Neutrophil (primary cell): Measurements from ENCODE around the gene FAF1.

Experiments
- H3K27ac ChIP-seq: fragments of 200-600 bp; sonication (generic); 2 replicates; pipeline ENCODE4 v1.5.1; 2016; ENCODE audit warnings: mild to moderate bottlenecking, moderate library complexity
- H3K27me3 ChIP-seq: fragments of 200-600 bp; sonication (generic); 2 replicates; pipeline ENCODE4 v1.6.0; 2016; ENCODE audit warnings: mild to moderate bottlenecking
- H3K36me3 ChIP-seq: fragments of 200-600 bp; sonication (generic); 2 replicates; pipeline ENCODE4 v1.5.1; 2017
- H3K4me1 ChIP-seq, 2 experiments: fragments of 200-600 bp in 1 of 2; sonication (generic) in 1 of 2; 1 replicate in 1 of 2; 2 replicates in 1 of 2; pipeline versions ENCODE4 v1.5.1 to v1.6.1; 2013 to 2016; ENCODE audit warnings: low read depth in 1 of 2, low read length in 1 of 2, mild to moderate bottlenecking in 1 of 2, moderate library complexity in 1 of 2; ENCODE audit not compliant: control insufficient read depth in 1 of 2, insufficient read depth in 1 of 2
- H3K4me3 ChIP-seq, 2 experiments: fragments of 200-600 bp in 1 of 2; sonication (generic) in 1 of 2; 1 replicate in 1 of 2; 2 replicates in 1 of 2; pipeline ENCODE4 v1.5.1; 2013 to 2016; ENCODE audit warnings: low read depth in 1 of 2, low read length in 1 of 2, mild to moderate bottlenecking in 1 of 2, moderate library complexity in 1 of 2
- H3K9me3 ChIP-seq: fragments of 200-600 bp; sonication (generic); 2 replicates; pipeline ENCODE4 v1.5.1; 2016
- CTCF ChIP-seq: fragments of 200-600 bp; sonication (generic); IDR thresholded peaks from 2 replicates; pipeline ENCODE4 v1.5.1; 2016; ENCODE audit warnings: antibody characterized with exemption

Gene FAF1

GRCh38 chr1:50430010-50430405 lies 530.1 kb downstream of the FAF1 start:
- H3K36me3 ChIP-seq = no peaks in the 10 kb centered on the region
- H3K9me3 ChIP-seq = no peaks in the 10 kb centered on the region
- peaks cover 2 to 3% of the 10 kb centered on the region in 2 experiments for H3K4me1 ChIP-seq
- no peak overlapping the region for H3K4me3 ChIP-seq
- no peak overlapping the region for H3K27ac ChIP-seq
- no peak for TF ChIP-seq CTCF
- H3K27me3 ChIP-seq = peaks cover 100% of the 10 kb centered on the region

DNA sequence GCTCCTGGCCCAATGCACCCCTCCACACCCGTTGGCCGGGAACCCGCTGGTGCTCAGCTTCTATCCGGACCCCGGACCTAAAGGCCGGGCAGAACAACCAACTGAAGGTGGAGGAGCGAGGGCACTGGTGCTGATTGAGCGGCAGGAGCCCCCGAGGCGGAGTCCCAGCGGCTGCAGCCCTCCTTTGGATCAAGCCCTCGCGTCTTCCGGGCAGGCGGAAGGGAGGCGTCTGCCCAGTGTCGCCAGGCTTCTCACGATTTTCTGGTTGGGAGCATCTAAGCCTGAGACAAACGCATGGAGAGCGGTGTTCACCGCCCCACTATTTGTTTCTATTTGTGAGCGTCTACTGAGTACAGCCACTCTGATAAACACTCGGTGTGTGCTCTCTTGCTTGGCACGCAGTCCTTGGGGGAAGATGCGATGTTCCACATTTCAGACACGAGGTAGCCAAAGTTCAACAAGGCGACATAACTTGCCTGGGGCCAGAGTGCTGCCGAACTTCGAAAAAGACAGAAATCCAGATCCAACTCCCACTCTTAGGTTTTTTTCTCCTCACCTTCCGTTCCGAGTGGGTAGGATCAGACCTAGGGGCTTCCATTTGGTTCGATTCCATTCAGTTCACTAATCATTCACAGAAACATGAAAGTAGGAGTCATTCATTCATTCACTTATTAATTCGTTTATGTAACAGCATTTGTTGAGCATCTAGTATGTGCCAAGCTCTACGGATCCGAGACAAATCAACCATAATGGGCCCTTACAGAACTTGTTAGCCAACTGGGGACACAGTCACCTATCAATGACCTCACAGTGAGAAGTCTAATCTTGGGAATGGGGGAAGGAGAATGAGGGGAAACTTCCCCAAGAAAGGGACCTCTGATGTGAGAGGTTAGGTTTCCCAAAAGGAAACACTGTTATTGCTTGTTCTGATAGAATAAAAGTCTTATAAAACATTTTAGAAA lies 532.0 kb downstream of the FAF1 start:
- H3K4me3 ChIP-seq = no peak overlapping the region

DNA sequence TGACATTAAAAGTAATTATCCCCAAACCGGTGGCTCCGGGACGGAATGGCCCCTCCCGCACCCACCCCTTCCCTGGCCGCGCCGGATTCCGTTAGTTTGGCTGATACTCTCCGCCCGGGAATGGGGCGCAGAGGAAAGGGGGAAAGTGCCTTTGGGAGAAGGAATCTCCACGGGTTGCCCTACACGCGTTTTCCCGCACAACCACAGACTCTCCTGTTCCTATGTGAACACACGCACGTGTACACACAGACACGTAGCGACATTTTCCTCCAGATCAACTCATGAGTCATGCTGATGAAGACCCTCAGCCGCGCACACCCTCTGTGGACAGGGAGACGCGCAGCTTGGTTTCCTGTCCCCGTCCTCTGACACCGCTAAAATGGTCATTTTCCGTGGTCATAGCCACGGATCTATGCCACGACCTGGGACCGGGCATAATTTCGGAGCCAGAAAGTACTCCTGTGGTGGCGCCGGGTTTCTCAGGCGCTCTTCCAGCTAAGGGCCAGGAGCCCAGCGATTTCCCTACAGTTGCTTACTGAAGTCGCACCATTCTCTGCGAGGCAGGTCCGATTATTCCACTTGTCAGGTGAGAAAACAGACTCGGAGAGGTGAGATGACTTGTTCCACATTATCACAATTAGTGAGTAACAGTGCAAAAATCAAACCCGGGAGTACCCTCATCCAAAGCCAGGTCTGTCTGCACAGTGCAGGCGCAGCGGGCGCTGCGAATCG lies 532.8 kb downstream of the FAF1 start:
- H3K4me3 ChIP-seq = no peak overlapping the region
- TF ChIP-seq CTCF = no peak
- H3K27me3 ChIP-seq = peaks cover 100% of the 10 kb centered on the region
- H3K36me3 ChIP-seq = no peaks in the 10 kb centered on the region
- H3K4me1 ChIP-seq = peaks cover 24 to 25% of the 10 kb centered on the region in 2 experiments
- H3K9me3 ChIP-seq = no peaks in the 10 kb centered on the region
- no peak overlapping the region for H3K27ac ChIP-seq

More for the DNA sequence above, 532.0 kb downstream of the FAF1 start:
- Histone ChIP-seq H3K27ac (no peak overlapping the region), H3K27me3 (peaks cover 100% of the 10 kb centered on the region), H3K9me3 (no peaks in the 10 kb centered on the region), H3K4me1 (peaks cover 19 to 21% of the 10 kb centered on the region in 2 experiments), H3K36me3 (no peaks in the 10 kb centered on the region)
- TF ChIP-seq CTCF = no peak

GRCh38 chr1:50426702-50427085 lies 533.4 kb downstream of the FAF1 start:
- Histone ChIP-seq H3K9me3 (no peaks in the 10 kb centered on the region), H3K36me3 (no peaks in the 10 kb centered on the region), H3K4me1 (peaks cover 24 to 25% of the 10 kb centered on the region in 2 experiments), H3K4me3 (no peak overlapping the region), H3K27me3 (peaks cover 100% of the 10 kb centered on the region), H3K27ac (no peak overlapping the region)
- no peak for TF ChIP-seq CTCF

GRCh38 chr1:50426108-50426700 lies 533.9 kb downstream of the FAF1 start:
- no peak overlapping the region for H3K4me3 ChIP-seq
- H3K27me3 ChIP-seq = peaks cover 100% of the 10 kb centered on the region
- H3K9me3 ChIP-seq = no peaks in the 10 kb centered on the region
- no peaks in the 10 kb centered on the region for H3K36me3 ChIP-seq
- peaks cover 24 to 25% of the 10 kb centered on the region in 2 experiments for H3K4me1 ChIP-seq
- no peak for TF ChIP-seq CTCF
- no peak overlapping the region for H3K27ac ChIP-seq
